Colonic mucosa (tissue), 4 donors: ENCODE measurements around the gene C3orf38. TPM values are rescaled to one million over a fixed set of nuclear protein-coding genes. Genes with fewer than 3 reads are reported as not detected.
A peak's percentile ranks its signal among the peaks of the same experiment; 100 is the strongest.
"Not testable (repeated sequence)": the region's sequence is repeated elsewhere in the genome, so short reads cannot be mapped to it uniquely, and the experiment has no call there.

Experiments
- DNase-seq: peaks from one replicate; pipeline ENCODE4 v3.0.0-alpha.2; 2020
- H3K27ac ChIP-seq: fragments of 200-600 bp; one replicate; pipeline ENCODE4 v1.8.0; 2021
- H3K27me3 ChIP-seq: fragments of 200-600 bp; one replicate; pipeline ENCODE4 v1.8.0; 2021
- H3K36me3 ChIP-seq: fragments of 200-600 bp; one replicate; pipeline ENCODE4 v1.8.0; 2021
- H3K4me1 ChIP-seq: fragments of 200-600 bp; one replicate; pipeline ENCODE4 v1.8.0; 2021; ENCODE audit warnings: mild to moderate bottlenecking
- H3K4me3 ChIP-seq: fragments of 200-600 bp; one replicate; pipeline ENCODE4 v1.8.0; 2021
- H3K9ac ChIP-seq, 2 donors: one replicate each; pipeline ENCODE4 v1.7.0; 2013; ENCODE audit warnings: control low read depth in 2 of 2, low read depth in 2 of 2, low read length in 2 of 2
- H3K9me3 ChIP-seq: fragments of 200-600 bp; one replicate; pipeline ENCODE4 v1.8.0; 2021
- CTCF ChIP-seq: fragments of 200-600 bp; IDR thresholded peaks from one replicate; pipeline ENCODE4 v1.8.0; 2022; ENCODE audit warnings: antibody characterized with exemption, mild to moderate bottlenecking
- intact Hi-C: fragments of 100-400 bp; cut with DNase I; formaldehyde crosslinking; loops from one replicate; pipeline ENCODE4 v1.14.1; 2022
- total RNA-seq, 2 donors: library from RNA; stranded (reverse); fragmentation: NEBNext Ultra II Directional in 1 of 2; extraction: Animal tissue kit (Norgen Biotek cat#: 25700) in 1 of 2; gene quantifications; one replicate each; pipeline ENCODE4 v1.2.1, GENCODE V29; 2021
- donor health status: healthy.
- donor health status: DM: no; HTN: no; CAD: no.
- donor health status: DM: no; HTN: no; CAD: no.

Gene C3orf38
- total RNA-seq, 2 donors from 2014 or later: 19.2 to 24.7 TPM

GRCh38 chr3:88180398-88180999 is 30.7 kb downstream of the C3orf38 start:
- intact Hi-C loops: no loop called here
- Histone ChIP-seq H3K27me3 (no peaks in the 10 kb centered on the region), H3K4me3 (no peak overlapping the region), H3K4me1 (no peaks in the 10 kb centered on the region), H3K27ac (no peak overlapping the region), H3K9ac (no peak overlapping the region), H3K36me3 (no peaks in the 10 kb centered on the region), H3K9me3 (no peaks in the 10 kb centered on the region)
- TF ChIP-seq CTCF: peak; percentile 13
- DNase-seq: peak; percentile 19

DNA sequence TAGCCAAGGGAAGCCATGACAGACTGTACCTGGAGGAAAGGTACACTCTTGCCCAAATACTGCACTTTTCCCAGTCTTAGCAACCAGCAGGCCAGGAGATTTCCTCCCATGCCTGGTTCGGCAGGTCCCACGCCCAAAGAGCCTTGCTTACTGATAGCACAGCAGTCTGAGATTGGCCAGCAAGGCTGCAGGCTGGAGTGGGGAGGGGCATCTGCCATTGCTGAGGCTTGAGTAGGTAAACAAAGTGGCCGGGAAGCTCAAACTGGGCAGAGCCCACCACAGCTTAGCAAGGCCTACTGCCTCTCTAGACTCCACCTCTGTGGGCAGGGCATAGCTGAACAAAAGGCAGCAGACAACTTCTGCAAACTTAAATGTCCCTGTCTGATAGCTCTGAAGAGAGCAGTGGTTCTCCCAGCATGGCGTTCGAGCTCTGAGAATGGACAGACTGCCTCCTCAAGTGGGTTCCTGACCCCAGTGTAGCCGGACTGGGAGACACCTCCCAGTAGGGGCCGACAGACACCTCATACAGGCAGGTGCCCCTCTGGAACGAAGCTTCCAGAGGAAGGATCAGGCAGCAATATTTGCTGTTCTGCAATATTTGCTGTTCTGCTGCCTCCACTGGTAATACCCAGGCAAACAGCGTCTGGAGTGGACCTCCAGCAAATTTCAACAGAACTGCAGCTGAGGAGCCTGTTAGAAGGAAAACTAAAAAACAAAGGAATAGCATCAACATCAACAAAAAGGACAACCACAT is 32.6 kb downstream of the C3orf38 start:
- H3K4me1 ChIP-seq, H3K9me3 ChIP-seq, intact Hi-C loops, H3K36me3 ChIP-seq, H3K27me3 ChIP-seq, H3K4me3 ChIP-seq, H3K9ac ChIP-seq, DNase-seq, H3K27ac ChIP-seq: not testable (repeated sequence)

DNA sequence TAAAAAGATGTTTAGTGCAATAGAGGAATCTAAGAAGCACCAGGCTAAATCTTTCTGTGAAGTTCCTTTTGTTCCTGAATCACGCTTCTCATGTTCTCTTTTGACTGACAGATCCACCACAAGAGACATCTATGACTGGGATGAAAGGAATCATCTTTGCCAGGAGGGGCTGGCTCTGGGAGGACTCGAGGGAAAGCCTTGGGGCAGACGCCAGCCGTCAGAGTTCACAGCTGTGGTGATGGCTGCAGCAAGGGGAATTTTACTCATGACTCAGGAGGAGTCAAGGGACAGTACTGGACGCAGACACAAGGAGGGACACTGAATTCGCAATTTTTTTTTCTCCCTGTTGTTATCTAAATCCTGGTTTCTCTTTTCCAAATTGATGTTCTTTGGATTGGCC is 38.7 kb downstream of the C3orf38 start:
- intact Hi-C loops: no loop called here
- H3K36me3 ChIP-seq: no peaks in the 10 kb centered on the region
- TF ChIP-seq CTCF: no peak
- H3K4me1 ChIP-seq: no peaks in the 10 kb centered on the region
- no peaks in the 10 kb centered on the region for H3K9me3 ChIP-seq
- H3K27ac ChIP-seq: no peak overlapping the region
- no peak overlapping the region for H3K9ac ChIP-seq
- no peaks in the 10 kb centered on the region for H3K27me3 ChIP-seq
- no peak for DNase-seq
- no peak overlapping the region for H3K4me3 ChIP-seq

- no peaks in the 10 kb centered on the region for H3K9me3 ChIP-seq
- no peak overlapping the region for H3K4me3 ChIP-seq
- DNase-seq: no peak
- intact Hi-C loops: no loop called here
- H3K27ac ChIP-seq: no peak overlapping the region
- no peaks in the 10 kb centered on the region for H3K27me3 ChIP-seq
- no peaks in the 10 kb centered on the region for H3K4me1 ChIP-seq
- no peak overlapping the region for H3K9ac ChIP-seq
- no peak for TF ChIP-seq CTCF
- no peaks in the 10 kb centered on the region for H3K36me3 ChIP-seq
These were observed 39.6 kb downstream of the C3orf38 start for GRCh38 chr3:88189361-88189810.

- intact Hi-C loops: no loop called here
- no peak for DNase-seq
- Histone ChIP-seq H3K9me3 (no peaks in the 10 kb centered on the region), H3K27me3 (no peaks in the 10 kb centered on the region), H3K9ac (no peak overlapping the region), H3K36me3 (no peaks in the 10 kb centered on the region), H3K4me1 (no peaks in the 10 kb centered on the region), H3K4me3 (no peak overlapping the region), H3K27ac (no peak overlapping the region)
- no peak for TF ChIP-seq CTCF
These were observed 42.2 kb downstream of the C3orf38 start for GRCh38 chr3:88191872-88192409.

- Histone ChIP-seq H3K27me3 (no peaks in the 10 kb centered on the region), H3K4me1 (no peaks in the 10 kb centered on the region), H3K36me3 (no peaks in the 10 kb centered on the region), H3K4me3 (no peak overlapping the region), H3K9me3 (no peaks in the 10 kb centered on the region), H3K9ac (no peak overlapping the region), H3K27ac (no peak overlapping the region)
- no peak for DNase-seq
- intact Hi-C loops: no loop called here
- TF ChIP-seq CTCF: no peak
These were observed 42.9 kb downstream of the C3orf38 start for GRCh38 chr3:88192631-88193030.
